ENCODE measurements around the gene BOK. TPM values are rescaled to one million over a fixed set of nuclear protein-coding genes. Genes with fewer than 3 reads are reported as not detected.

Gene BOK
- total RNA-seq, 1 experiment from 2014 or later = 33.9 TPM

DNA sequence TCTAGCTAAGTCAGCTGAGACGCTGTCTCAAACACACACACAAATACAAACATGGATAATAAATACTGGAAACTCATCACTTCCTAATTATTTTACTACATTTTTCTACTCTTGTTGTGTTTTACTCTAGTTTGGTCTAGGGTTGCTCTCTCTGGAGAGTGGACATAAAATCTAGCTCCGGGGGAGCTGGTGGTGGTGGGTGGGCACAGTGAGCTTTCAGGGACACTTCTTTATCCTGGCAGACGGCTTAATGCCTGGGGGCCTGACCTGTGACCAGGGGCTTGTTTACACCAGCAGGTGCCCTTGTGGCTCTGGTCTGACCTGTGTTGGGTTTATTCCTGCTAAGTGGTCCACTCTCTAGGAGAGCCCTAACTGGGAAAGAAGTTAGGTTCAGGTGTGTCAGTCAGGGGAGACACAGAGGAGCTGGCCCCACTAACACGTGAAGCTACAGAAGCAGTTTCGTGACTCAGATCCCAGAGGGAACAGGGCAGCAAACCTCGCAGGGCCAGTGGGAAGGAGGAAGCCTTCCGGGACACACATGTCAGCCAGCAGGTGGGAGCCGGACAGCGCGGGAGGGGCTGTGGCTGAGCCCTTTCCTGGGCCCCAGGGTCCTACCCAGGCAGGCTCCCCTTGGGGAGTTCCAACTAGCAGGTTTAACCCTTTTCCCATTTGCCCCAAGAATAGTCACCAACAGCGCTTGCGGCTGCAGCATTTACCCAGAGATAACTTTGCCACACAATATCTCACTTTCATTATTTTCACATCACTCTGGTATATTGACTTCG, 22.5 kb upstream of the BOK start:
- H2BK120ac ChIP-seq (ENCODE audit: low read depth, low read length, poor library complexity, severe bottlenecking) = no peak overlapping the region
- H3K4me2 ChIP-seq (ENCODE audit: insufficient read depth, insufficient read length, low read length) = no peak overlapping the region
- no peak overlapping the region for H3K9ac ChIP-seq (ENCODE audit: extremely low read depth, insufficient read length, low read length)
- no peak overlapping the region for H2BK12ac ChIP-seq (ENCODE audit: insufficient read length, low read depth, low read length)
- no peaks in the 10 kb centered on the region for H3K36me3 Mint-ChIP-seq (ENCODE audit: insufficient read depth in 1 of 3, low read depth in 3 of 3)
- no peak overlapping the region for H3K4ac ChIP-seq (ENCODE audit: low read depth, low read length)
- H3K56ac ChIP-seq (ENCODE audit: insufficient read length, low read depth, low read length) = no peak overlapping the region
- H4K8ac ChIP-seq (replicated peaks; ENCODE audit: insufficient read length, low read depth, low read length) = no peak overlapping the region
- no peaks in the 10 kb centered on the region for H3K9me3 ChIP-seq (ENCODE audit: control insufficient read depth, low read depth, low read length)
- H4K20me1 ChIP-seq (ENCODE audit: control insufficient read depth, insufficient read depth, insufficient read length) = no peaks in the 10 kb centered on the region
- no peak overlapping the region for H2BK5ac ChIP-seq (ENCODE audit: insufficient read length, low read length)
- H2BK20ac ChIP-seq (ENCODE audit: low read depth, low read length, poor library complexity, severe bottlenecking) = no peak overlapping the region
- no peaks in the 10 kb centered on the region for H3K79me2 ChIP-seq (ENCODE audit: insufficient read depth, low read length)
- no CpG with 5 or more reads among the region's 13 CpGs for WGBS (ENCODE audit: extremely low coverage, insufficient read length, low lambda C conversion rate)
- no peak for DNase-seq
- TF ChIP-seq, protein P1, sequence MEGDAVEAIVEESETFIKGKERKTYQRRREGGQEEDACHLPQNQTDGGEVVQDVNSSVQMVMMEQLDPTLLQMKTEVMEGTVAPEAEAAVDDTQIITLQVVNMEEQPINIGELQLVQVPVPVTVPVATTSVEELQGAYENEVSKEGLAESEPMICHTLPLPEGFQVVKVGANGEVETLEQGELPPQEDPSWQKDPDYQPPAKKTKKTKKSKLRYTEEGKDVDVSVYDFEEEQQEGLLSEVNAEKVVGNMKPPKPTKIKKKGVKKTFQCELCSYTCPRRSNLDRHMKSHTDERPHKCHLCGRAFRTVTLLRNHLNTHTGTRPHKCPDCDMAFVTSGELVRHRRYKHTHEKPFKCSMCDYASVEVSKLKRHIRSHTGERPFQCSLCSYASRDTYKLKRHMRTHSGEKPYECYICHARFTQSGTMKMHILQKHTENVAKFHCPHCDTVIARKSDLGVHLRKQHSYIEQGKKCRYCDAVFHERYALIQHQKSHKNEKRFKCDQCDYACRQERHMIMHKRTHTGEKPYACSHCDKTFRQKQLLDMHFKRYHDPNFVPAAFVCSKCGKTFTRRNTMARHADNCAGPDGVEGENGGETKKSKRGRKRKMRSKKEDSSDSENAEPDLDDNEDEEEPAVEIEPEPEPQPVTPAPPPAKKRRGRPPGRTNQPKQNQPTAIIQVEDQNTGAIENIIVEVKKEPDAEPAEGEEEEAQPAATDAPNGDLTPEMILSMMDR (conservative IDR thresholded peaks at IDR 0.05) = no peak
- H4K91ac ChIP-seq (ENCODE audit: insufficient read length, low read depth, low read length) = no peak overlapping the region
- H3K79me1 ChIP-seq (ENCODE audit: insufficient read depth, low read depth, low read length, poor library complexity, severe bottlenecking) = no peaks in the 10 kb centered on the region
- no peak overlapping the region for H3K23ac ChIP-seq (ENCODE audit: insufficient read length, low read depth, low read length)
- H3K18ac ChIP-seq (ENCODE audit: insufficient read length, low read depth, low read length) = no peak overlapping the region
- no peak overlapping the region for H4K5ac ChIP-seq (ENCODE audit: insufficient read length, low read depth, low read length)
- no peak overlapping the region for H3K4me3 Mint-ChIP-seq
- no peaks in the 10 kb centered on the region; the same call in 1 of the 2 replicates for H3K27me3 ChIP-seq (ENCODE audit: insufficient read depth, low read length)
- no peak overlapping the region for H3T11ph ChIP-seq (ENCODE audit: low read length)
- H3K27ac ChIP-seq (ENCODE audit: insufficient read length, low read depth, low read length) = no peak overlapping the region
- H3K14ac ChIP-seq (ENCODE audit: insufficient read depth, low read length) = no peak overlapping the region
- H2AK5ac ChIP-seq (ENCODE audit: insufficient read length, low read length) = no peak overlapping the region
- no peaks in the 10 kb centered on the region for H3K4me1 ChIP-seq (ENCODE audit: insufficient read depth, low read length)
- H3K27ac Mint-ChIP-seq = peak overlapping the region in 1 of 3 experiments; percentile 89; a peak in 1 of 7 replicates
- no peak overlapping the region for H2BK15ac ChIP-seq (ENCODE audit: low read depth, low read length)
- peaks cover 2% of the 10 kb centered on the region in 2 experiments; a peak in 1 of 5 replicates for H3K9me3 Mint-ChIP-seq
- H3K4me1 Mint-ChIP-seq = peaks cover 3 to 13% of the 10 kb centered on the region in 2 experiments; a peak in 3 of 4 replicates
- peaks cover 21% of the 10 kb centered on the region for H3K27me3 Mint-ChIP-seq (ENCODE audit: low read depth)
- H2AFZ ChIP-seq (ENCODE audit: low read length) = no peak overlapping the region
- peaks cover 4% of the 10 kb centered on the region for H3K23me2 ChIP-seq (ENCODE audit: insufficient read length, low read depth, low read length, poor library complexity, severe bottlenecking)
